ENCODE measurements around the gene OPHN1. TPM values are rescaled to one million over a fixed set of nuclear protein-coding genes. Genes with fewer than 3 reads are reported as not detected.

OPHN1 gene
- total RNA-seq, 1 donor from 2014 or later, result 3.7 TPM

DNA sequence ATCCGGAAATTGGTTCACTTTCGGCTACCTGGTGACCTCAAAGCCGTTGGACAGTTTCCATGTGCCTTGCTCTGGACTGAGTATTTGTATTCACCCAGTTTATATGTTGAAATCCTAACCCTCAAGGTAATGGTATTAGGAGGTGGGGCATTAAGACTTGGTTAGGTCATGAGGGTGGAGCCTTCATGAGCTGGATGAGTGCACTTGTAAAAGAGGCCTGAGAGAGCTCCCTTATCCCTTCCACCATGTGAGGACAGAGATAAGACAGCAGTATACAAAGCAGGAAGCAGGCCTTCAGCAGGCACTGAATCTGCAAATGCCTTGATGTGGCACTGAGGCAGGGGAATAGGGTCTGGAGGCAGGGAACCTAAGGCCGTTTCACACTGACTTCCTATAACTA lies 5.3 kb upstream of the OPHN1 start:
- no peaks in the 10 kb centered on the region for H3K36me3 ChIP-seq (ENCODE audit: insufficient read depth, low read length)
- no peaks in the 10 kb centered on the region for H3K79me2 ChIP-seq (ENCODE audit: insufficient read depth, low read length)
- no peak overlapping the region for H3K27ac ChIP-seq (ENCODE audit: low read depth, low read length)
- no peak overlapping the region for H2AFZ ChIP-seq (ENCODE audit: low read depth, low read length)
- DNase-seq (ENCODE audit: low read depth) (no peak), FAIRE-seq (peak; percentile 5)
- H3K4me1 ChIP-seq (ENCODE audit: insufficient read depth, low read length), result peaks cover 7% of the 10 kb centered on the region
- Mint-ChIP-seq H3K9me3 (ENCODE audit: unreplicated experiment) (no peaks in the 10 kb centered on the region), H3K36me3 (ENCODE audit: low read depth, unreplicated experiment) (no peaks in the 10 kb centered on the region), H3K27me3 (ENCODE audit: low read depth, unreplicated experiment) (no peaks in the 10 kb centered on the region), H3K27ac (ENCODE audit: unreplicated experiment) (no peak overlapping the region), H3K4me3 (ENCODE audit: unreplicated experiment) (no peak overlapping the region), H3K4me1 (ENCODE audit: low read depth, unreplicated experiment) (peaks cover 8% of the 10 kb centered on the region)
- no peaks in the 10 kb centered on the region for H3K27me3 ChIP-seq (ENCODE audit: insufficient read depth, low read length)
- TF ChIP-seq EZH2 (IDR thresholded peaks at IDR 0.05; ENCODE audit: insufficient read depth, low read length) (no peak), CTCF (IDR thresholded peaks at IDR 0.05; ENCODE audit: insufficient read depth, low read depth, low read length) (no peak)
- no peaks in the 10 kb centered on the region for H4K20me1 ChIP-seq (ENCODE audit: insufficient read depth, low read length)
- H3K9me3 ChIP-seq (ENCODE audit: insufficient read depth, low read depth, low read length), result no peaks in the 10 kb centered on the region
- no peak overlapping the region for H3K4me3 ChIP-seq (ENCODE audit: insufficient read depth, low read depth, low read length)
- H3K9ac ChIP-seq (ENCODE audit: low read length), result no peak overlapping the region
- no peak overlapping the region for H3K4me2 ChIP-seq (ENCODE audit: low read length)

- Histone ChIP-seq H3K4me3 (ENCODE audit: insufficient read depth, low read depth, low read length) (peak overlapping the region; percentile 81), H3K9me3 (ENCODE audit: insufficient read depth, low read depth, low read length) (no peaks in the 10 kb centered on the region), H3K27ac (ENCODE audit: low read depth, low read length) (no peak overlapping the region), H2AFZ (ENCODE audit: low read depth, low read length) (peak overlapping the region; percentile 89), H3K4me1 (ENCODE audit: insufficient read depth, low read length) (peaks cover 15% of the 10 kb centered on the region), H3K27me3 (ENCODE audit: insufficient read depth, low read length) (no peaks in the 10 kb centered on the region), H3K36me3 (ENCODE audit: insufficient read depth, low read length) (no peaks in the 10 kb centered on the region), H3K9ac (ENCODE audit: low read length) (peak overlapping the region; percentile 85), H3K4me2 (ENCODE audit: low read length) (peak overlapping the region; percentile 96), H4K20me1 (ENCODE audit: insufficient read depth, low read length) (no peaks in the 10 kb centered on the region), H3K79me2 (ENCODE audit: insufficient read depth, low read length) (no peaks in the 10 kb centered on the region)
- H3K27me3 Mint-ChIP-seq (ENCODE audit: low read depth, unreplicated experiment), result no peaks in the 10 kb centered on the region
- H3K9me3 Mint-ChIP-seq (ENCODE audit: unreplicated experiment), result no peaks in the 10 kb centered on the region
- no peaks in the 10 kb centered on the region for H3K36me3 Mint-ChIP-seq (ENCODE audit: low read depth, unreplicated experiment)
- peaks cover 12% of the 10 kb centered on the region for H3K4me1 Mint-ChIP-seq (ENCODE audit: low read depth, unreplicated experiment)
- FAIRE-seq (no peak), DNase-seq (ENCODE audit: low read depth) (no peak)
- TF ChIP-seq CTCF (IDR thresholded peaks at IDR 0.05; ENCODE audit: insufficient read depth, low read depth, low read length), result no peak
- no peak for TF ChIP-seq EZH2 (IDR thresholded peaks at IDR 0.05; ENCODE audit: insufficient read depth, low read length)
- H3K27ac Mint-ChIP-seq (ENCODE audit: unreplicated experiment), result peak overlapping the region; percentile 18
- H3K4me3 Mint-ChIP-seq (ENCODE audit: unreplicated experiment), result peak overlapping the region; percentile 93
Measured at GRCh38 chrX:68433981-68434299, 645 bp upstream of the OPHN1 start.

GRCh38 chrX:68432648-68433047 lies 647 bp downstream of the OPHN1 start:
- peak; percentile 70 for FAIRE-seq
- peak overlapping the region; percentile 85 for H3K9ac ChIP-seq (ENCODE audit: low read length)
- H3K36me3 Mint-ChIP-seq (ENCODE audit: low read depth, unreplicated experiment), result no peaks in the 10 kb centered on the region
- no peaks in the 10 kb centered on the region for H4K20me1 ChIP-seq (ENCODE audit: insufficient read depth, low read length)
- H3K27ac Mint-ChIP-seq (ENCODE audit: unreplicated experiment), result peak overlapping the region; percentile 34
- peaks cover 14% of the 10 kb centered on the region for H3K4me1 Mint-ChIP-seq (ENCODE audit: low read depth, unreplicated experiment)
- no peaks in the 10 kb centered on the region for H3K9me3 ChIP-seq (ENCODE audit: insufficient read depth, low read depth, low read length)
- H3K27me3 ChIP-seq (ENCODE audit: insufficient read depth, low read length), result no peaks in the 10 kb centered on the region
- peaks cover 17% of the 10 kb centered on the region for H3K4me1 ChIP-seq (ENCODE audit: insufficient read depth, low read length)
- no peaks in the 10 kb centered on the region for H3K9me3 Mint-ChIP-seq (ENCODE audit: unreplicated experiment)
- peak overlapping the region; percentile 78 for H3K27ac ChIP-seq (ENCODE audit: low read depth, low read length)
- peak overlapping the region; percentile 81 for H3K4me3 ChIP-seq (ENCODE audit: insufficient read depth, low read depth, low read length)
- H2AFZ ChIP-seq (ENCODE audit: low read depth, low read length), result peak overlapping the region; percentile 89
- peak; percentile 33 for DNase-seq (ENCODE audit: low read depth)
- H3K4me3 Mint-ChIP-seq (ENCODE audit: unreplicated experiment), result peak overlapping the region; percentile 93
- no peaks in the 10 kb centered on the region for H3K79me2 ChIP-seq (ENCODE audit: insufficient read depth, low read length)
- peak overlapping the region; percentile 96 for H3K4me2 ChIP-seq (ENCODE audit: low read length)
- H3K27me3 Mint-ChIP-seq (ENCODE audit: low read depth, unreplicated experiment), result no peaks in the 10 kb centered on the region
- no peaks in the 10 kb centered on the region for H3K36me3 ChIP-seq (ENCODE audit: insufficient read depth, low read length)
- TF ChIP-seq EZH2 (IDR thresholded peaks at IDR 0.05; ENCODE audit: insufficient read depth, low read length) (no peak), CTCF (IDR thresholded peaks at IDR 0.05; ENCODE audit: insufficient read depth, low read depth, low read length) (no peak)
